ENCODE data around the gene CYP46A1. TPM values are rescaled to one million over a fixed set of nuclear protein-coding genes. Genes with fewer than 3 reads are reported as not detected.

Gene CYP46A1
- total and polyA plus RNA-seq, 2 donors (not counting 1 experiment from before 2014, with no cell fraction given): 0.27 to 0.28 TPM

DNA sequence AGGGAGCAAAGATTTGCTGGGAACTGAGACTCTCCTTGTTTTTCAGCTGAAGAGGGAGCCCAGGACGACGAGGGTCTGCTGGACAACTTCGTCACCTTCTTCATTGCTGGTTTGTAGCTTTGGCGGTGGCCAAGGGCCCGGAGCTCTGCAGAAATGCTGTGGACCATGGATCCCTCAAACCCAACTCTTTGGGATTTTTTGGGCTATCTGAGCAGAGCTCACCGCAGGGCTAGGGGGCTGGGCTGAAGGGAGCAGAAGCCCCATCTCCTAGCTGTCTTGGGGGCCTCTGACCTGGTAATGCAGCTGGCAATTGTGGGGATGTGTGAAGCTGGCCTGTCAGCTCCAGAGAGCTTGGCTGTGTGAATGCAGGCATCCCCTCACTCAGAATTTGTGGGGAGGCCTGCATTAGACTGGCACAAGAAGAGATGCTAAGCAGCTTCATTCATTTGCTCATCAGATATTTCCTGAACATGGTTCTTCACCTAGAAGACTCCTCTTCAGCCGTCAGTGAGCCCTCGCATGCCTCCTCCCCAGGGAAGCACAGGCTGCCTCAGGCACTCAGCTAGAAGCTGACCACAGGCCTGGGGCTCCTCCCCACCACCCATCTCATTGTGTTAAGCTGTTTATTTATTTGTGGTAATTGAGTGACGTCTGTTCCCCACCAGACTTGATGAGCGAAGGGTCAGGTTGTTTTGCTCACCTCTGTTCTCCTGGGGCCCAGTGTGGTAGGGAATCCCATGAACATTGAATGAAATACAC lies 32.2 kb downstream of the CYP46A1 start:
- peaks cover 0 to 3% (median 0%) of the 10 kb centered on the region in 4 experiments for H3K27me3 ChIP-seq (replicated peaks in 1 of 4; ENCODE audit: control extremely low read depth in 1 of 4, control insufficient read depth in 3 of 4, insufficient read depth in 4 of 4, low read length in 3 of 4)
- H3K4me1 ChIP-seq (ENCODE audit: control insufficient read depth in 2 of 2, insufficient read depth in 2 of 2, low read length in 2 of 2): no peaks in the 10 kb centered on the region
- 81% methylated on average over 10 of the region's 10 CpGs for WGBS (ENCODE audit: insufficient coverage)
- no peak overlapping the region for H3K9ac ChIP-seq (ENCODE audit: low read length)
- no peaks in the 10 kb centered on the region for H3K36me3 ChIP-seq (replicated peaks in 1 of 2; ENCODE audit: control extremely low read depth in 1 of 2, control insufficient read depth in 1 of 2, extremely low read depth in 1 of 2, insufficient read depth in 2 of 2, low read length in 1 of 2)
- no peaks in the 10 kb centered on the region for H3K9me3 ChIP-seq (ENCODE audit: control extremely low read depth in 1 of 3, control insufficient read depth in 2 of 3, insufficient read depth in 1 of 3, low read length in 2 of 3)
- H2AFZ ChIP-seq (ENCODE audit: insufficient read depth, low read depth, low read length, poor library complexity, severe bottlenecking): no peak overlapping the region
- Mint-ChIP-seq H3K4me3 (no peak overlapping the region), H3K27ac (no peak overlapping the region), H3K27me3 (peaks cover 8% of the 10 kb centered on the region), H3K4me1 (no peaks in the 10 kb centered on the region), H3K9me3 (ENCODE audit: insufficient read depth) (peaks cover 2% of the 10 kb centered on the region)
- intact Hi-C loops (cut with micrococcal nuclease): no loop called here
- ChIA-PET POLR2A (no interaction called here), CTCF (no interaction called here)
- TF ChIP-seq EZH2 (IDR thresholded peaks at IDR 0.05; ENCODE audit: borderline replicate concordance, insufficient read depth, low read depth, low read length, poor library complexity, severe bottlenecking) (no peak), CTCF (IDR thresholded peaks at IDR 0.05) (no peak)
- ATAC-seq (ENCODE audit: low read depth): no peak
- no peak overlapping the region for H3K4me3 ChIP-seq (ENCODE audit: control extremely low read depth in 1 of 5, extremely low read depth in 1 of 5, insufficient read depth in 1 of 5, low read depth in 2 of 5, low read length in 4 of 5)
- DNase-seq: no peak
- H3K4me2 ChIP-seq (replicated peaks; ENCODE audit: low read depth, low read length, poor library complexity, severe bottlenecking): no peak overlapping the region
- H3K79me2 ChIP-seq (ENCODE audit: control insufficient read depth, insufficient read depth, low read length): no peaks in the 10 kb centered on the region
- H3K27ac ChIP-seq (ENCODE audit: low read length in 2 of 2): no peak overlapping the region
- no peaks in the 10 kb centered on the region for H4K20me1 ChIP-seq (ENCODE audit: control insufficient read depth, insufficient read depth, low read length, poor library complexity, severe bottlenecking)

DNA sequence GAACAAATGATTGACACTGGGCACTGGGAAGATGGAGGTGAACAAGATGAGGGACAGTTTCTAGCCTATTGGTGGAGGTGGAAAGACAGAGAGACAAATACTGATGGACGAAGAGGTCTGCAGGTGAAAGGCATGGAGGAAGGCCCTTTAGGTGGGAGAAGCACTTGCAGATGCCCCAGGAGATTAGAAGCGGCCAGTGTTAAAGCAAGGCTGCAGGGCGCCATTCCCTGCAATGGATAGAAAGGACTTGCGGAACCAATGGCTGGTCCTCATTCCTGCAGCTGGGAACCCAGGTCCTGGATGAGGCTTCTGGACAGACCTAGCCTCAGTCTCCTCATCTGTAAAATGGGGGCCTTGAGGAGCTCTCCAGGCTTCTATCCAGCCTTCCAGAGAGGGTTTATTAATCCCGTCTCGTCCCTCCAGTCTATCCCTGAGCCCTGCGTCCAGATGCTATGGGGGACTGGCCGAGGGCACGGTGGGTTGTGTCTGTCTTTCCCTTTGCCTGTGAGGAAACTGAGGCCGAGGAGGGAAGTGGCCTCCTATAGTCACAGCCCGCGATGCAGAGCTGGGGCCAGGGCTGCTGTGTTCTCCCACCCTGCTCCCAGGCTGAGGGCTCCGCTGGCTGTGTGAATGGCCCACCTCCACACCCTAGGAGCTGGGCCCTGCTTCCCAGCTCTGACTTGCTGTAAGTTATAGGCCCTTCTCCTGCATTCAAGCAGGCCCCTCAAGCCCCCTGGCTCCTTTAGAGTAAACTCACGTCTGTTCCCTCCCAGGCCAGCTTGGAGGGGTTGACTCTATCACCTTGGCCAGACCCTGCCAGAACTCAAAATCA lies 33.0 kb downstream of the CYP46A1 start:
- H3K27me3 ChIP-seq (replicated peaks in 1 of 4; ENCODE audit: control extremely low read depth in 1 of 4, control insufficient read depth in 3 of 4, insufficient read depth in 4 of 4, low read length in 3 of 4): peaks cover 0 to 3% (median 0%) of the 10 kb centered on the region in 4 experiments
- intact Hi-C loops (cut with micrococcal nuclease): no loop called here

More for the DNA sequence above, 33.0 kb downstream of the CYP46A1 start:
- Mint-ChIP-seq H3K27ac (no peak overlapping the region), H3K4me3 (no peak overlapping the region), H3K27me3 (peaks cover 8% of the 10 kb centered on the region), H3K4me1 (no peaks in the 10 kb centered on the region), H3K9me3 (ENCODE audit: insufficient read depth) (no peaks in the 10 kb centered on the region)
- Histone ChIP-seq H3K27ac (ENCODE audit: low read length in 2 of 2) (no peak overlapping the region), H4K20me1 (ENCODE audit: control insufficient read depth, insufficient read depth, low read length, poor library complexity, severe bottlenecking) (no peaks in the 10 kb centered on the region), H3K36me3 (replicated peaks in 1 of 2; ENCODE audit: control extremely low read depth in 1 of 2, control insufficient read depth in 1 of 2, extremely low read depth in 1 of 2, insufficient read depth in 2 of 2, low read length in 1 of 2) (no peaks in the 10 kb centered on the region), H3K4me3 (ENCODE audit: control extremely low read depth in 1 of 5, extremely low read depth in 1 of 5, insufficient read depth in 1 of 5, low read depth in 2 of 5, low read length in 4 of 5) (no peak overlapping the region), H3K4me2 (replicated peaks; ENCODE audit: low read depth, low read length, poor library complexity, severe bottlenecking) (no peak overlapping the region), H3K79me2 (ENCODE audit: control insufficient read depth, insufficient read depth, low read length) (no peaks in the 10 kb centered on the region), H3K4me1 (ENCODE audit: control insufficient read depth in 2 of 2, insufficient read depth in 2 of 2, low read length in 2 of 2) (no peaks in the 10 kb centered on the region), H2AFZ (ENCODE audit: insufficient read depth, low read depth, low read length, poor library complexity, severe bottlenecking) (no peak overlapping the region), H3K9ac (ENCODE audit: low read length) (no peak overlapping the region), H3K9me3 (ENCODE audit: control extremely low read depth in 1 of 3, control insufficient read depth in 2 of 3, insufficient read depth in 1 of 3, low read length in 2 of 3) (no peaks in the 10 kb centered on the region)
- TF ChIP-seq CTCF (IDR thresholded peaks at IDR 0.05) (no peak), EZH2 (IDR thresholded peaks at IDR 0.05; ENCODE audit: borderline replicate concordance, insufficient read depth, low read depth, low read length, poor library complexity, severe bottlenecking) (no peak)
- POLR2A ChIA-PET: no interaction called here
- WGBS (ENCODE audit: insufficient coverage): 93% methylated on average over 14 of the region's 14 CpGs
- CTCF ChIA-PET: no interaction called here
- no peak for DNase-seq
- no peak for ATAC-seq (ENCODE audit: low read depth)

All from B cell (primary cell).